GM12891 (cell line): ENCODE data around the gene SAXO2.

ENCODE experiments used
- PAX5 ChIP-seq: IDR thresholded peaks from 2 replicates; pipeline ENCODE4 v1.6.1; 2011; ENCODE audit warnings: low read length, moderate library complexity, mild to moderate bottlenecking; ENCODE audit not compliant: insufficient read depth, severe bottlenecking
- POLR2A ChIP-seq: IDR thresholded peaks from 2 replicates; pipeline ENCODE4 v1.6.1; 2011; ENCODE audit warnings: low read depth, low read length, control low read depth
- POLR2AphosphoS5 ChIP-seq: IDR thresholded peaks from 2 replicates; pipeline ENCODE4 v1.6.1; 2011; ENCODE audit warnings: low read depth, low read length, control low read depth
- POU2F2 ChIP-seq: IDR thresholded peaks from 2 replicates; pipeline ENCODE4 v1.6.1; 2011; ENCODE audit warnings: low read depth, mild to moderate bottlenecking, control low read depth, low read length, moderate library complexity
- SPI1 ChIP-seq: IDR thresholded peaks from 2 replicates; pipeline ENCODE4 v1.6.1; 2011; ENCODE audit warnings: low read depth, low read length, control low read depth
- TAF1 ChIP-seq: IDR thresholded peaks from 2 replicates; pipeline ENCODE4 v1.6.1; 2011; ENCODE audit warnings: low read depth, low read length, control low read depth

- TF ChIP-seq TAF1: no peak
- TF ChIP-seq POLR2AphosphoS5: no peak
- TF ChIP-seq POLR2A: no peak
- TF ChIP-seq PAX5: no peak
- no peak for TF ChIP-seq POU2F2
- no peak for TF ChIP-seq SPI1
Measured at GRCh38 chr15:82272154-82272553, 9.5 kb downstream of the SAXO2 start.
